Lower lobe of right lung (tissue), 2 donors: ENCODE measurements around the gene CALML3. TPM values are rescaled to one million over a fixed set of nuclear protein-coding genes. Genes with fewer than 3 reads are reported as not detected.

Experiments used
- ATAC-seq, 2 donors: fragments of 200-7000 bp; cut with Tn5 transposase; one replicate each; pipeline ENCODE4 v1.9.1; 2020 to 2022; ENCODE audit warnings: mild to moderate bottlenecking in 2 of 2, moderate library complexity in 2 of 2
- DNase-seq: peaks from one replicate; pipeline ENCODE4 v3.0.0-alpha.2; 2020
- H3K27ac ChIP-seq: fragments of 200-600 bp; one replicate; pipeline ENCODE4 v1.8.0; 2022
- H3K27me3 ChIP-seq: fragments of 200-600 bp; one replicate; pipeline ENCODE4 v1.8.0; 2022; ENCODE audit warnings: low read depth
- H3K36me3 ChIP-seq: fragments of 200-600 bp; one replicate; pipeline ENCODE4 v1.8.0; 2022; ENCODE audit warnings: mild to moderate bottlenecking
- H3K4me1 ChIP-seq: fragments of 200-600 bp; one replicate; pipeline ENCODE4 v1.8.0; 2022
- H3K4me3 ChIP-seq: fragments of 200-600 bp; one replicate; pipeline ENCODE4 v1.8.0; 2022; ENCODE audit warnings: mild to moderate bottlenecking
- H3K9me3 ChIP-seq: fragments of 200-600 bp; one replicate; pipeline ENCODE4 v1.8.0; 2022
- CTCF ChIP-seq: fragments of 200-600 bp; IDR thresholded peaks from one replicate; pipeline ENCODE4 v1.8.0; 2022; ENCODE audit warnings: antibody characterized with exemption, mild to moderate bottlenecking
- intact Hi-C: fragments of 100-400 bp; cut with DNase I; formaldehyde crosslinking; loops from one replicate; pipeline ENCODE4 v1.11.0; 2022
- total RNA-seq: library from RNA; stranded (reverse); fragmentation: NEBNext Ultra II Directional; extraction: Animal tissue kit (Norgen Biotek cat#: 25700); gene quantifications from one replicate; pipeline ENCODE4 v1.2.1, GENCODE V29; 2021
- donor health status: DM: no; HTN: yes; CAD: no; lungs with severe emphysema.

The CALML3 gene
- total RNA-seq, 1 donor from 2014 or later: not detected

- no peaks in the 10 kb centered on the region for H3K27me3 ChIP-seq
- DNase-seq (peak; percentile 20), ATAC-seq (no peak)
- no peak overlapping the region for H3K27ac ChIP-seq
- H3K4me1 ChIP-seq: no peaks in the 10 kb centered on the region
- no peak overlapping the region for H3K4me3 ChIP-seq
- intact Hi-C loops: no loop called here
- H3K9me3 ChIP-seq: no peaks in the 10 kb centered on the region
- no peaks in the 10 kb centered on the region for H3K36me3 ChIP-seq
- TF ChIP-seq CTCF: no peak
Measured at GRCh38 chr10:5527332-5528200, 2.8 kb downstream of the CALML3 start.

- ATAC-seq (no peak), DNase-seq (no peak)
- Histone ChIP-seq H3K9me3 (no peaks in the 10 kb centered on the region), H3K4me3 (no peak overlapping the region), H3K27me3 (no peaks in the 10 kb centered on the region), H3K27ac (no peak overlapping the region), H3K4me1 (no peaks in the 10 kb centered on the region), H3K36me3 (no peaks in the 10 kb centered on the region)
- intact Hi-C loops: no loop called here
- TF ChIP-seq CTCF: no peak
Measured at GRCh38 chr10:5528989-5529701, 4.4 kb downstream of the CALML3 start.

- intact Hi-C loops: no loop called here
- DNase-seq (no peak), ATAC-seq (no peak)
- TF ChIP-seq CTCF: no peak
- no peaks in the 10 kb centered on the region for H3K9me3 ChIP-seq
- no peaks in the 10 kb centered on the region for H3K36me3 ChIP-seq
- H3K27ac ChIP-seq: no peak overlapping the region
- no peaks in the 10 kb centered on the region for H3K27me3 ChIP-seq
- H3K4me1 ChIP-seq: peaks cover 5% of the 10 kb centered on the region
- no peak overlapping the region for H3K4me3 ChIP-seq
Measured at GRCh38 chr10:5529702-5530411, 5.1 kb downstream of the CALML3 start.

- H3K4me1 ChIP-seq: peaks cover 8% of the 10 kb centered on the region
- intact Hi-C loops: no loop called here
- H3K27me3 ChIP-seq: no peaks in the 10 kb centered on the region
- H3K36me3 ChIP-seq: no peaks in the 10 kb centered on the region
- TF ChIP-seq CTCF: no peak
- DNase-seq (no peak), ATAC-seq (no peak)
- H3K9me3 ChIP-seq: no peaks in the 10 kb centered on the region
- H3K27ac ChIP-seq: no peak overlapping the region
- no peak overlapping the region for H3K4me3 ChIP-seq
Measured at GRCh38 chr10:5530412-5530806, 5.6 kb downstream of the CALML3 start.

- ATAC-seq (no peak), DNase-seq (no peak)
- Histone ChIP-seq H3K4me3 (no peak overlapping the region), H3K36me3 (no peaks in the 10 kb centered on the region), H3K9me3 (no peaks in the 10 kb centered on the region), H3K4me1 (peaks cover 8% of the 10 kb centered on the region), H3K27me3 (no peaks in the 10 kb centered on the region), H3K27ac (no peak overlapping the region)
- intact Hi-C loops: no loop called here
- no peak for TF ChIP-seq CTCF
Measured at GRCh38 chr10:5530846-5531557, 6.2 kb downstream of the CALML3 start.
